Gastroesophageal sphincter (tissue), 4 donors: ENCODE data around the gene ARMC3. TPM values are rescaled to one million over a fixed set of nuclear protein-coding genes. Genes with fewer than 3 reads are reported as not detected.

Experiments used
- ATAC-seq: fragments of 150-250 bp; one replicate; pipeline ENCODE4 v1.9.1; 2016; ENCODE audit warnings: mild to moderate bottlenecking, moderate library complexity
- H3K27ac ChIP-seq, 4 donors: fragments of 200-600 bp; sonication (generic) in 3 of 4; 1 replicate in 3 of 4; 2 replicates in 1 of 4; pipeline ENCODE4 v1.5.1; 2016 to 2019
- H3K27me3 ChIP-seq: fragments of 200-600 bp; sonication (generic); one replicate; pipeline ENCODE4 v1.5.1; 2019
- H3K36me3 ChIP-seq, 2 donors: fragments of 200-600 bp; sonication (generic); one replicate each; pipeline ENCODE4 v1.5.1; 2019; ENCODE audit warnings: control low read depth in 1 of 2
- H3K4me1 ChIP-seq, 3 donors: fragments of 200-600 bp; sonication (generic); 1 replicate in 2 of 3; 2 replicates in 1 of 3; pipeline ENCODE4 v1.5.1; 2016 to 2019; ENCODE audit warnings: control low read depth in 2 of 3
- H3K4me3 ChIP-seq, 2 donors: fragments of 200-600 bp; sonication (generic); one replicate each; pipeline ENCODE4 v1.5.1; 2019; ENCODE audit warnings: mild to moderate bottlenecking in 1 of 2, moderate library complexity in 1 of 2
- H3K9me3 ChIP-seq, 3 donors: fragments of 200-600 bp; sonication (generic); one replicate each; pipeline ENCODE4 v1.5.1; 2017 to 2019; ENCODE audit warnings: control low read depth in 2 of 3
- EP300 ChIP-seq: sonication (generic); formaldehyde crosslinking; IDR thresholded peaks from one replicate; pipeline ENCODE4 v1.6.1; 2017; ENCODE audit warnings: antibody characterized with exemption, mild to moderate bottlenecking
- POLR2A ChIP-seq, 2 donors: fragments of 450-650 bp; IDR thresholded peaks; one replicate each; pipeline ENCODE4 v1.6.1; 2017; ENCODE audit warnings: antibody characterized with exemption in 2 of 2, mild to moderate bottlenecking in 2 of 2, moderate library complexity in 1 of 2
- POLR2AphosphoS5 ChIP-seq: sonication (generic); formaldehyde crosslinking; IDR thresholded peaks from one replicate; pipeline ENCODE4 v1.6.1; 2017; ENCODE audit warnings: antibody characterized with exemption
- WGBS, 2 donors: methylation state at CpG; one replicate each; pipeline ENCODE4 v1.1.5; 2018; ENCODE audit warnings: low coverage in 1 of 2; 5-methylcytosine and 5-hydroxymethylcytosine counted together
- total RNA-seq, 4 donors: library from RNA; depleted of rRNA; stranded (reverse); fragments of >200 nt; gene quantifications; one replicate each; pipeline ENCODE4 v1.1.0, GENCODE V29; 2016
- TF ChIP-seq, protein P1 (sequence below), 4 experiments: fragments of 200-600 bp in 2 of 4; fragments of 450-650 bp in 2 of 4; sonication (generic) in 1 of 4; IDR thresholded peaks; one replicate each; pipeline ENCODE4 v1.5.1; 2017 to 2019; ENCODE audit warnings: antibody characterized with exemption in 4 of 4, mild to moderate bottlenecking in 2 of 4, moderate library complexity in 2 of 4

ARMC3 gene
- total RNA-seq, 4 donors from 2014 or later, result not detected

DNA sequence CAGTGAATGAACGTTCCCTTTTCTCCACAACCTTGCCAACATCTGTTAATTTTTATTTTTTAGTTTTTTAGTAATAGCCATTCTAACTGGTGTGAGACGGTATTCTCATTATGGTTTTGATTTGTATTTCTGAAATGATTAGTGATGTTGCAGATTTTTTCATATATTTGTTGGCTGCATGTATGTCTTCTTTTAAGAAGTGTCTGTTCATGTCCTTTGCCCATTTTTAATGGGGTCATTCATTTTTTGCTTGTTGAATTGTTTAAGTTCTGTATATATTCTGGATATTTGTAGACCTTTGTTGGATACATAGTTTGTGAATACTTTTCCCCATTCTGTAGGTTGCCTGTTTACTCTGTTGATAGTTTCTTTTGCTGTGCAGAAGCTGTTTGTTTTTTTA, 93.6 kb downstream of the ARMC3 start:
- Histone ChIP-seq H3K9me3 (peaks cover 0 to 27% (median 0%) of the 10 kb centered on the region in 3 donors), H3K4me1 (no peaks in the 10 kb centered on the region), H3K27me3 (no peaks in the 10 kb centered on the region), H3K27ac (no peak overlapping the region), H3K4me3 (no peak overlapping the region), H3K36me3 (no peaks in the 10 kb centered on the region)
- TF ChIP-seq EP300 (no peak), POLR2A (IDR thresholded peaks at IDR 0.05) (no peak), POLR2AphosphoS5 (no peak)
- TF ChIP-seq, protein P1, sequence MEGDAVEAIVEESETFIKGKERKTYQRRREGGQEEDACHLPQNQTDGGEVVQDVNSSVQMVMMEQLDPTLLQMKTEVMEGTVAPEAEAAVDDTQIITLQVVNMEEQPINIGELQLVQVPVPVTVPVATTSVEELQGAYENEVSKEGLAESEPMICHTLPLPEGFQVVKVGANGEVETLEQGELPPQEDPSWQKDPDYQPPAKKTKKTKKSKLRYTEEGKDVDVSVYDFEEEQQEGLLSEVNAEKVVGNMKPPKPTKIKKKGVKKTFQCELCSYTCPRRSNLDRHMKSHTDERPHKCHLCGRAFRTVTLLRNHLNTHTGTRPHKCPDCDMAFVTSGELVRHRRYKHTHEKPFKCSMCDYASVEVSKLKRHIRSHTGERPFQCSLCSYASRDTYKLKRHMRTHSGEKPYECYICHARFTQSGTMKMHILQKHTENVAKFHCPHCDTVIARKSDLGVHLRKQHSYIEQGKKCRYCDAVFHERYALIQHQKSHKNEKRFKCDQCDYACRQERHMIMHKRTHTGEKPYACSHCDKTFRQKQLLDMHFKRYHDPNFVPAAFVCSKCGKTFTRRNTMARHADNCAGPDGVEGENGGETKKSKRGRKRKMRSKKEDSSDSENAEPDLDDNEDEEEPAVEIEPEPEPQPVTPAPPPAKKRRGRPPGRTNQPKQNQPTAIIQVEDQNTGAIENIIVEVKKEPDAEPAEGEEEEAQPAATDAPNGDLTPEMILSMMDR (IDR thresholded peaks at IDR 0.05), result no peak
- WGBS, 2 donors, result 82 to 94% methylated on average over 2 of the region's 2 CpGs
- ATAC-seq, result no peak

DNA sequence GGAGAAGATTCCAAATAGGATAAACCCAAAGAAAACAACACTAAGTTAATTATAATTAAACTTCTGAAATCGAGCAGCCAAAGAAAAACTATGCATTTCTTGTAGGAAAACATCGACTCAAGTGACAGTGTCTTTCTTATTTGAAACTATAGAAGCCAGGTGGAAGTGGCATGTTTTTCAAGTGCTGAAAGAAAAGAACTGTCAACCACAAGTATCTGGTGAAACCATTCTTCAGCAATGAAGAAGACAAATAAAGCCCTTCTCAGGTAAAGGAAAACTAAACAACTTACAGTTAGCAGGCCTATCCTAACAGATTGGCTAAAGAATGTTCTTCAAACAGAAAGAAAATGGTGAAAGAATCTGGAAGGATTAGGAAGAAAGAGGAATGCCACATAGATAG, 96.1 kb downstream of the ARMC3 start:
- no peak for ATAC-seq
- Histone ChIP-seq H3K27me3 (no peaks in the 10 kb centered on the region), H3K4me1 (no peaks in the 10 kb centered on the region), H3K4me3 (no peak overlapping the region), H3K27ac (no peak overlapping the region), H3K36me3 (no peaks in the 10 kb centered on the region), H3K9me3 (peaks cover 0 to 30% (median 0%) of the 10 kb centered on the region in 3 donors)
- WGBS, 2 donors, result 84 to 100% methylated on average over 2 of the region's 2 CpGs
- TF ChIP-seq, protein P1 (IDR thresholded peaks at IDR 0.05), result no peak
- TF ChIP-seq POLR2A (IDR thresholded peaks at IDR 0.05) (no peak), POLR2AphosphoS5 (no peak), EP300 (no peak)

DNA sequence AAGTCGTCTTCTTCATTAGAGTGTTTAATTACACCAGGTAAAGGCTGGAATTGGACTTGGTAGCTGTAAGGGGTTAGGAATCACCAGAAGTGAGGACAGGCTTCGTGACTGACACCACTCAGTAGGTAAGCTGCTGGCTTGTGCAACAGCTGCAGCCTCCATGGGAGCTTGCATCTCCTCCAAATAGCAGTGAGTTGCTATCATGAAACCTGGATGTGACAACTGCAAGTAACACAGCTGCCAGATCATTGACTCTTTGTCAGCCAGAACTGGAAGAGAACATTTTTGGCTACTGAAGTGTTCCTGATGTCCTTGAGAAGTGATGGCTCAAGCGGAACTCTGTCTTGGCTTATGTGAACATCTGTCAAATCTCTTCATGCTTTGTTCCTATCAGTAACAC, 103.5 kb downstream of the ARMC3 start:
- no peak overlapping the region for H3K4me3 ChIP-seq
- TF ChIP-seq EP300 (no peak), POLR2AphosphoS5 (no peak), POLR2A (IDR thresholded peaks at IDR 0.05) (no peak)
- TF ChIP-seq, protein P1 (IDR thresholded peaks at IDR 0.05), result no peak
- H3K9me3 ChIP-seq, result peaks cover 0 to 9% (median 0%) of the 10 kb centered on the region in 3 donors
- H3K27me3 ChIP-seq, result no peaks in the 10 kb centered on the region
- 60 to 75% methylated on average over 2 of the region's 3 CpGs for WGBS, 2 donors
- no peak for ATAC-seq
- no peak overlapping the region for H3K27ac ChIP-seq
- no peaks in the 10 kb centered on the region for H3K36me3 ChIP-seq
- H3K4me1 ChIP-seq, result no peaks in the 10 kb centered on the region

DNA sequence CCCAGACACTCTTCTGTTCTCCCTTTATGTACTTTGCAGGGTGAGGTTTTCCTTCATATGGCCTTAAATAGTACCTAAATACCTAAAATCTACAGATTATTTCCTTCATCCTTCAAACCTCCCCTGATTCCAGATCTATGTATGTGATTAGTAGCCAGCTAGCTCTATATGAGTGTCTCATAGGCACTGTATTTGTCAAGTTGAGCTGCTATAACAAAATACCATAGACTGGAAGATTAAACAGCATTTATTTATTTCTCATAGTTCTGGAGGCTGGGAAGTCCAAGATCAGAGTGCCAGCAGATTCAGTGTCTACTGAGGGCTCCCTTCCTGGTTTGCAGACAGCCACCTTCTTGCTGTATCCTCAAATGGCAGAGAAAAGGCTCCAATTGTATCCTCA, 106.9 kb downstream of the ARMC3 start:
- Histone ChIP-seq H3K36me3 (no peaks in the 10 kb centered on the region), H3K9me3 (peaks cover 0 to 6% (median 0%) of the 10 kb centered on the region in 3 donors), H3K4me1 (no peaks in the 10 kb centered on the region), H3K27ac (no peak overlapping the region), H3K27me3 (no peaks in the 10 kb centered on the region), H3K4me3 (no peak overlapping the region)
- TF ChIP-seq, protein P1 (IDR thresholded peaks at IDR 0.05), result no peak
- no peak for TF ChIP-seq POLR2A (IDR thresholded peaks at IDR 0.05)
- no peak for TF ChIP-seq POLR2AphosphoS5
- no peak for TF ChIP-seq EP300
- ATAC-seq, result no peak

DNA sequence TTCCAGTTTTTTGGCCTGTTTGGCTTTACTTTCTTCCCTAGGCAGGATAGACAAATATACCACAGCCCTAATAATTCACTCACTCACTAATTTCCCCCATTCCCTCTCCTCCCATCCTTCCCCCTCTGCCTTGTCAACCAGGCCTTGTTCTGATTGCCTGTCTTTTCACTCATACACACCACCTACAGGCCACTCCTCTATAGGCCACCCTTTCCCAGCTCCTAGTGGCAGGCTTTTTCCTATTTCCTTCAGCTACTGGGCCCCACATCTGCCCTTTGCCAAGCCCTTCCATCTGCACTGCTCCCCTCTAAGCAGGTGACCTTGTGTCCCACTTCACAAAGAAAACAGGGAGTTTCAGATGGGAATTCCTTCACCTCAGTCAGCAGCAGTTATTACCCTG, 107.7 kb downstream of the ARMC3 start:
- no peak overlapping the region for H3K4me3 ChIP-seq
- no peak for ATAC-seq
- no peaks in the 10 kb centered on the region for H3K36me3 ChIP-seq

More for the DNA sequence above, 107.7 kb downstream of the ARMC3 start:
- H3K4me1 ChIP-seq, result no peaks in the 10 kb centered on the region
- TF ChIP-seq EP300 (no peak), POLR2AphosphoS5 (no peak), POLR2A (IDR thresholded peaks at IDR 0.05) (no peak)
- TF ChIP-seq, protein P1 (IDR thresholded peaks at IDR 0.05), result no peak
- H3K27ac ChIP-seq, result no peak overlapping the region
- peaks cover 0 to 6% (median 0%) of the 10 kb centered on the region in 3 donors for H3K9me3 ChIP-seq
- H3K27me3 ChIP-seq, result no peaks in the 10 kb centered on the region
